Aorta (tissue), 5 donors: ENCODE results near the gene GET3. TPM values are rescaled to one million over a fixed set of nuclear protein-coding genes. Genes with fewer than 3 reads are reported as not detected.
"Not testable (repeated sequence)": the region's sequence is repeated elsewhere in the genome, so short reads cannot be mapped to it uniquely, and the experiment has no call there.

ENCODE experiments used
- ATAC-seq: fragments of 200-7000 bp; cut with Tn5 transposase; one replicate; pipeline ENCODE4 v1.9.1; 2022; ENCODE audit warnings: moderate library complexity; ENCODE audit not compliant: low FRiP score
- DNase-seq, 2 donors: peaks; one replicate each; pipeline ENCODE4 v3.0.0-alpha.2; 2020
- H3K27ac ChIP-seq, 2 donors: one replicate each; pipeline ENCODE4 v1.5.1; 2013; ENCODE audit warnings: low read length in 2 of 2, mild to moderate bottlenecking in 2 of 2, moderate library complexity in 2 of 2, control low read depth in 1 of 2, inconsistent platforms in 1 of 2, low read depth in 1 of 2
- H3K27me3 ChIP-seq, 2 donors: one replicate each; pipeline ENCODE4 v1.6.1; 2013; ENCODE audit warnings: control low read depth in 1 of 2, low read length in 1 of 2, mild to moderate bottlenecking in 1 of 2, moderate library complexity in 1 of 2; ENCODE audit not compliant: insufficient read depth in 2 of 2, control insufficient read depth in 1 of 2
- H3K36me3 ChIP-seq, 2 donors: one replicate each; pipeline ENCODE4 v1.6.1; 2013; ENCODE audit warnings: control low read depth in 1 of 2, low read length in 1 of 2, mild to moderate bottlenecking in 1 of 2; ENCODE audit not compliant: insufficient read depth in 2 of 2, control insufficient read depth in 1 of 2
- H3K4me1 ChIP-seq, 2 donors: one replicate each; pipeline ENCODE4 v1.6.1; 2013; ENCODE audit warnings: low read length in 2 of 2, control low read depth in 1 of 2, mild to moderate bottlenecking in 1 of 2, moderate library complexity in 1 of 2; ENCODE audit not compliant: insufficient read depth in 2 of 2, control insufficient read depth in 1 of 2
- H3K4me3 ChIP-seq, 2 donors: one replicate each; pipeline ENCODE4 v1.5.1; 2013; ENCODE audit warnings: low read length in 2 of 2, control low read depth in 1 of 2, mild to moderate bottlenecking in 1 of 2
- H3K9me3 ChIP-seq: one replicate; pipeline ENCODE4 v1.6.1; 2013; ENCODE audit warnings: mild to moderate bottlenecking, low read length; ENCODE audit not compliant: control insufficient read depth
- WGBS, 2 donors: extraction: QIAGEN DNeasy Blood & Tissue Kit; methylation state at CpG; one replicate each; pipeline ENCODE4 v1.1.7; 2013; 5-methylcytosine and 5-hydroxymethylcytosine counted together
- intact Hi-C, 2 donors: fragments of 100-400 bp; cut with DNase I; formaldehyde crosslinking; loops; one replicate each; pipeline versions ENCODE4 v1.14.2 to v1.15.0; 2022
- polyA plus RNA-seq, 2 donors: library from polyadenylated mRNA; stranded (reverse); fragments of 200-250 nt; gene quantifications; one replicate each; pipeline ENCODE4 v1.2.3, GENCODE V29; 2013
- total RNA-seq, 2 donors: library from RNA; stranded (reverse); fragmentation: NEBNext Ultra II Directional; extraction: Animal tissue kit (Norgen Biotek cat#: 25700); gene quantifications; one replicate each; pipeline ENCODE4 v1.2.1, GENCODE V29; 2021
- donor health status: healthy with polysubstance abuse.
- donor health status: Bipolar disorder and iron deficiency.
- donor health status: DM: no; HTN: no; CAD: no.
- donor health status: DM: no; HTN: no; CAD: no.
- donor health status: DM: yes; HTN: yes; CAD: no.

GET3 gene
- total and polyA plus RNA-seq, 4 donors = 35.4 to 70.6 (median 51.7) TPM

DNA sequence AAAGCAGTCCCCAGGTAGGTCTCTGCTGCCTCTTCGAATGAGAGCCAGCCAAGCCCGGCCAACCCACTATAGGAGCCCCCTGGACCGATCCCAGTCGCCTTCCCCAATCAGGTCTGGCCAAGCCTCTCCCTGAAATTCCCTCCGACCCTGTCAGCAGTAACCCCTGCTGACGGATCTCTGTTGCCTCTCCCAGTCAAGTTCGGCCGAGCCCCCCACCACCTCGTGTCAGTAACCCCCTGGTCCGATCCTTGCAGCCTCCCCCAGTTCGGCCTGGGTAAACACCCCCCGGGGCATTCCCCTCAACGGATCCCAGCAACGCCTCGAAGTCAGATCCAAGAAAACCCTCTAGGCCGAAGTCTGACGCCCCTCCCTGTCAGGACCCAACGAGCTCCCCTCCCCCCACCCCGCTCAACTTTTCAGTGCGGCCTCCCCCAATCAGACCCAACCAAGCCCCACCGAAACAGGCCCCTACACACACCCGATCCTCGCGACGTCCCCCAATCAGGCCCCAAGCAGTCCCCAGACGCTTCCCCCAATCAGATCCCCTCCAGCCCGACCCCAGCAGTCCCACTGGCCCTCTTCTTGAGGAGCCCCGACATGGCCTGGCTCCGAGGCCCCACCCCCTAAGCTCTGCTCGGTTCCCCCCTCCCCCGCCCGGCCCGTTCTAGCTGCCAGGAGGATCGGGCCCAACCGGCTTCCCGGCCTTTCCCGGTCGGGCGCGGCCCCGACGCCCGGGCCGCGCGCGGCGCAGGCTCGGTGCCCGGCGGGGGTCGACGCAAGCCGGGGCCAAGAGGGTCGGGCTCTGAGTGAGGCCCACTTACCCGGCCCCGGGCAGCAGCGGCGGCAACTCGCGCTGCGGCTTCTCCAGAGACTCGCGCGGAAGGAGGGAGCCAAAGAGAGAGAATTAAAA lies 15.4 kb upstream of the GET3 start:
- no peaks in the 10 kb centered on the region for H3K9me3 ChIP-seq
- H3K27ac ChIP-seq = peak overlapping the region; percentile 49 to 59
- peaks cover 0 to 3% of the 10 kb centered on the region in 2 donors for H3K36me3 ChIP-seq
- no peaks in the 10 kb centered on the region for H3K27me3 ChIP-seq
- DNase-seq (peak; percentile 82 to 90), ATAC-seq (peak; percentile 69)
- H3K4me1 ChIP-seq = no peaks in the 10 kb centered on the region
- intact Hi-C loops = loop anchor here (2.0 to 5.0 kb wide), 2 partner anchors 41 to 75 kb away; partner anchors contain the start of gene DHPS (in 1 of the 2)
- peak overlapping the region; percentile 68 to 97 for H3K4me3 ChIP-seq
- 1% methylated on average over 57 to 65 of the region's 65 CpGs for WGBS, 2 donors

DNA sequence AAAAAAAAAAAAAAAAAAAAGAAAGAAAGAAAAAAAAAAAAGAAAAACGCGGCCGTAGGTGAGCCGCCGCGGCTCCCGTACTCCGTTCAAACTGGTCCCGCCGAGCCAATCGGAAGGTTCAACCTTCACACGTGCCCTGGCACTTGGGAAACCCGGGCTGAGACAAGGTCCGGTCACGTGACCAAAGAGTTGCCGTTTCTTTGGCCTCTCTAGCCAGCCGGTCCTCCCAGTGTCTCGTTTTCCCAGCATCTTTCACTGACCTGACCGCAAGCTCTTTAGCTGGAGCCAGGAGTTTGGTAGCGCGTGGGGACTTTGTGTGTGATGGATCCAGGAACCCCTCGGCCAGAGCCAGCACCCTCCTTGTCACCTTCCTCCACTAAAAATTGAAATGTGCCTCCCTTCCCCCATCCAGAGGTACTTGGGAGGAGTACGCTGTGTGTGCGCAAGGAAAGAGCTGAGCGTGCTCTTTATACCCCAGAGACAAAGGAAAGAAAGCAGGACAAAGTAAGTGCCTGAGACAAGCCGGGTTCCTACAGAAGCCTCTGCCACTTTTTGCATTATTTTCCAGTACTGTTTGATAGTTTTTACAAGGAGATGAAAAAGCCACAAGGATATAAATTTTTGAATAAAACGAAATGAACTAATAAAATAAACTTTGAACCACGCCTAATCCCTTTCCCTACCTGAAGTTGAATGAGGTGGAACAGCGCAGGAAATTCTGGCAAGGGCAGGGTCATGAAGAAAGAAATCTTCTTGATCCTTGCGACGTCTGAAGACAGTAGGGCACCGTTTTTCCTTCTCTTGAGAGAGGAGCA lies 14.5 kb upstream of the GET3 start:
- Histone ChIP-seq H3K27ac (peak overlapping the region; percentile 59 to 70), H3K4me1 (no peaks in the 10 kb centered on the region), H3K36me3 (peaks cover 0 to 2% of the 10 kb centered on the region in 2 donors), H3K4me3 (peak overlapping the region; percentile 68 to 97), H3K9me3 (no peaks in the 10 kb centered on the region), H3K27me3 (no peaks in the 10 kb centered on the region)
- intact Hi-C loops = loop anchor here (2.0 to 5.0 kb wide), 2 partner anchors 42 to 75 kb away; partner anchors contain the start of gene DHPS (in 1 of the 2)
- ATAC-seq = peak; percentile 96
- DNase-seq = peak; percentile 98
- WGBS, 2 donors = 1% methylated on average over 32 of the region's 32 CpGs

DNA sequence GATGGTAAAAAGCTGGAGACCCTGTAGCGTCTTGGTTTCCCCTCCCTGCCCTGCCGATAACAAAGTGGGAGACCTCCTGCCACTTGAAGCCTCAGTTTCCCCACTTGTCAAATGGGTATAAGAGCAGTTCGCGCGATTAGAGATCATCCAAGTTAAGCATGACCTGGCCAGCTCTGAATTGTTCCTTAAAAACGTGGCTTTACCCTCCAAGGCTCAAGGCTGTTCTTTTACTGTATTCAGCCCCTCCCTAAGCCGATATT lies 14.0 kb upstream of the GET3 start:
- WGBS, 2 donors = 1 to 2% methylated on average over 7 of the region's 7 CpGs
- no peaks in the 10 kb centered on the region for H3K4me1 ChIP-seq
- intact Hi-C loops = loop anchor here (2.0 to 5.0 kb wide), 2 partner anchors 43 to 74 kb away; partner anchors contain the start of gene DHPS (in 1 of the 2)
- ATAC-seq = no peak
- peak overlapping the region; percentile 17 to 64 for H3K4me3 ChIP-seq
- H3K27ac ChIP-seq = peak overlapping the region in 1 of 2 donors; percentile 70
- H3K36me3 ChIP-seq = peaks cover 0 to 2% of the 10 kb centered on the region in 2 donors
- no peaks in the 10 kb centered on the region for H3K27me3 ChIP-seq
- H3K9me3 ChIP-seq = no peaks in the 10 kb centered on the region
- no peak for DNase-seq

DNA sequence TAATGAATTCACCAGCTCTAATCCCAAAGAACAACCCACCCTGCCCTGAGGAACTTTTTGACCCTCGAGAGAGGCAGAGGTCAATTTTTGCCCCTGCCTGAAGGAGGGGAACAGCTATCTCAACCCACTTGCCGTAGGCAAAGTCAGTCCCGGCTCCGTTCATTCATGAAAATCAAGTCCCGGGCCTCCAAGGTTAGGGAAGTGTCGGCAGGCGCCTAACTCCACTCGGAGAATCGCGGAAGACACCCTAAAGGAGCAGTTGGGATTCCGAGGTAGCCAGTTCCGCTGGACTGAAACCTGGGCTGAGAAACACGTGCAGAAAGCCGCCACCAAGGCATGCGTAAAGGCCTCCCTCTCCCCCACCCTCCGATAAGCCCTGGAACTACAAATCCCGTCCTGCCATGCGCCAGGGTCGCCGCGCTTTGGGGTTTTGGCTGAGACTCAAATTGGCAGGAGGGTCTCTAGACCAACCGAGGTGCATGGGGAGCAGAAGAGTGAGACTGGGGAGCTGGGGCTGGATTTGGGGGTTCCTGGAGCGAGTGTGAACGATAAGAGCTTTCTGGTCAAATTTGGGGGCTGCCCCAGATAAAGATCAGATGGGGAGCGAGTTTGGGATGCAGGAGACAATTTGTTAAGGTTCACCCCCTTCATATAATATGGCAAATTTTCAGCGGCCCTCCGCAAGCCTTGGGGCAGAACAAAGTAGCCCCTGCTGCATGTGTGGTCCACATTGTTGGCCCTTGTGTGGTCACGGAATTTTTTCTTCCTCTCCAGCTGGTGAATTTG lies 13.5 kb upstream of the GET3 start, which contains the start of gene TNPO2:
Gene TNPO2, minus strand, starts transcription at position 292 of the 786 bp plus-strand sequence. CDS start 2,955 bp downstream, outside the sequence.
- Histone ChIP-seq H3K27ac (peak within 1 kb of the TSS in 1 of 2 donors; percentile 70), H3K36me3 (no peaks in the 10 kb centered on the region), H3K4me3 (peak within 1 kb of the TSS; percentile 17 to 64), H3K9me3 (no peaks in the 10 kb centered on the region), H3K27me3 (no peaks in the 10 kb centered on the region), H3K4me1 (no peaks in the 10 kb centered on the region)
- WGBS, 2 donors = 3% methylated on average over 28 of the region's 28 CpGs
- ATAC-seq = peak; percentile 47
- intact Hi-C loops = loop anchor here (2.0 to 5.0 kb wide), 2 partner anchors 43 to 73 kb away; partner anchors contain the start of gene DHPS (in 1 of the 2)
- peak in 1 of 2 donors; percentile 84 for DNase-seq

DNA sequence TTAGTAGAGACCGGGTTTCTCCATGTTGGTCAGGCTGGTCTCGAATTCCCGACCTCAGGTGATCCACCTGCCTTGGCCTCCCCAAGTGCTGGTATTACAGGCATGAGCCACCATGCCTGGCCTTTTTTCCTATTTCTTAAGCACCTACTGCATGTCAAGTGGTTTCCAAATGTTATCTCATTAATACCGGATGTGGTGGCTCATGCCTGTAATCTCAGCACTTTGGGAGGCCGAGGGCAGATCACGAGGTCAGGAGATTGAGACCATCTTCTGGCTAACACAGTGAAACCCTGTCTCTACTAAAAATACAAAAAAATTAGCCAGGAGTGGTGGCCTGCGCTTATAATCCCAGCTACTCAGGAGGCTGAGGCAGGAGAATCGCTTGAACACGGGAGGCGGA lies 11.7 kb upstream of the GET3 start:
- H3K36me3 ChIP-seq, ATAC-seq, H3K4me1 ChIP-seq, intact Hi-C loops, DNase-seq, H3K27me3 ChIP-seq, H3K27ac ChIP-seq, H3K4me3 ChIP-seq, H3K9me3 ChIP-seq: not testable (repeated sequence)
- WGBS, 2 donors = 91 to 94% methylated on average over 10 of the region's 10 CpGs

DNA sequence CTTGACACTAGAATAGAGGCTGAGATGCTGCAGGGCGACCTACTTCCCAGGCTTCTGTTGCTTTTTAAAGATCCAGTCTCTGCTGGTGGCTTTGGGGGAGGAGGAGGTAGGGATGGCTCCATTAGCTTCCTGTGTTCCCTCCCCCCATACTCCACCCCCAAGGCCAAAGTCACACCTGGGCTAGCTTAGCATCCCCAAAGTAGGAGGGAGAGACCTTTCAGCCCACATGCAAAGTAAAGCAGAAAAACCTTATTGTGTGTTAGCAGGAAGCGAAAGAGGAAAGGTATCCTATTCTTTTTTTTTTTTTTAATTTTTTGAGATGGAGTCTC lies 10.3 kb upstream of the GET3 start:
- no peaks in the 10 kb centered on the region for H3K36me3 ChIP-seq

DNA sequence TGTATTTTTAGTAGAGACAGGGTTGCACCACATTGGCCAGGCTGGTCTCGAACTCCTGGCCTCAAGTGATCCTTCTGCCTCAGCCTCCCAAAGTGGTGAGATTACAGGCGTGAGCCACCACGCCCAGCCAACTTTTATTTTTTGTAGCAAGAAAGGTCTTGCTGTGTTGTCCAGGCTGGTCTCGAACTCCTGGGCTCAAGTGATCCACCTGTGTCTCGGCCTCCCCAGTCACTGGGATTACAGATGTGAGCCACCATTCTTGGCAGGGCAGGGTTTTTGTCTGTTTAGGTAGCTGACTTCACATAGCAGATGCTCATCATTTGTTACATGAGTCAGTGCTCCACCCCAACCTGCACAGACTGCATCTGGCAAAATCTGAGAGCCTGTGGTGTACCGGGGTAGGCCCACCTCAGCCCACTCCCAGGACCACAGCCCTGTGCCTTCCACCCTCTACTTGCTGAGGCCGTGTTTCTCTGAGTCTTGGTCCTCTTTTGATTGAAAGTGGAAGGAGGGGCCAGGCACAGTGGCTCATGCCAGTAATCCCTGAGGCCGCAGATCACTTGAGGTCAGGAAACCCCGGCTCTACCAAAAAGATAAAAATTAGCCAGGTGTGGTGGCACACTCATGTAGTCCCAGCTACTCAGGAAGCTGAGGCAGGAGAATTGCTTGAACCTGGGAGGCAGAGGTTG lies 9.4 kb upstream of the GET3 start:
- no peak overlapping the region for H3K4me3 ChIP-seq
- no peaks in the 10 kb centered on the region for H3K27me3 ChIP-seq
- H3K9me3 ChIP-seq = no peaks in the 10 kb centered on the region
- 96% methylated on average over 9 of the region's 9 CpGs for WGBS, 2 donors
- DNase-seq (no peak), ATAC-seq (no peak)
- H3K36me3 ChIP-seq = no peaks in the 10 kb centered on the region
- H3K4me1 ChIP-seq = peaks cover 0 to 2% of the 10 kb centered on the region in 2 donors
- intact Hi-C loops = no loop called here
- H3K27ac ChIP-seq = no peak overlapping the region

More for the DNA sequence above, 10.3 kb upstream of the GET3 start:
- no peak for ATAC-seq
- Histone ChIP-seq H3K27me3 (no peaks in the 10 kb centered on the region), H3K27ac (no peak overlapping the region), H3K4me1 (peaks cover 0 to 2% of the 10 kb centered on the region in 2 donors), H3K4me3 (no peak overlapping the region), H3K9me3 (no peaks in the 10 kb centered on the region)
- no peak for DNase-seq
- WGBS, 2 donors = 92 to 100% methylated on average over 2 of the region's 2 CpGs
- intact Hi-C loops = no loop called here

DNA sequence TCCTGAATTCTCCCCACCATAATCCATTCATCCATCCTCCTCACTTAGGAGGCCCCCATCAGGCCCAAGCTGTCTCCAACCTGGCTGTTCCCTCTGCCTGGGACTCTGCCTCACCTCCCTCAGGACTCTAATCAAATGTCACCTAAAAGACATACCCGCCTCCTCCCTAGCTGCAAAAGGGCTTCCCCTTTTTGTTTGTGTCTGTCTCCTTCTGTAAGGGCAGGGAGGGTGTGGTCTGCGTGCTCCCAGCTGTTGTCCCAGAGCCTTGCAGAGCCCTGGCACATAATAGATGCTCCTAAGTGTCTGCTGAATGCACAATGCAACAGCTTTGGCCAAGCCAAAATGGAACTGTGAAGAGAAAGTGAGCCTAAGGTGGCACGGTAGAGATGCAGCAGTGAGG lies 7.2 kb upstream of the GET3 start:
- no peak overlapping the region for H3K4me3 ChIP-seq

More for the DNA sequence above, 7.2 kb upstream of the GET3 start:
- intact Hi-C loops = no loop called here
- WGBS, 2 donors = 81 to 88% methylated on average over 3 of the region's 3 CpGs
- Histone ChIP-seq H3K27ac (no peak overlapping the region), H3K4me1 (peaks cover 0 to 2% of the 10 kb centered on the region in 2 donors), H3K9me3 (no peaks in the 10 kb centered on the region), H3K27me3 (no peaks in the 10 kb centered on the region), H3K36me3 (no peaks in the 10 kb centered on the region)
- no peak for DNase-seq
- ATAC-seq = no peak
